K562 (cell line): ENCODE data around the gene C6orf47. TPM values are rescaled to one million over a fixed set of nuclear protein-coding genes. Genes with fewer than 3 reads are reported as not detected.

Experiments
- FOXJ2 ChIP-seq: fragments of 200-800 bp; sonication (Bioruptor generic); IDR thresholded peaks from 2 replicates; pipeline ENCODE4 v1.6.1; 2016; ENCODE audit warnings: missing genetic modification characterization, missing compliant biosample characterization
- MTA3 ChIP-seq: fragments of 450-650 bp; formaldehyde crosslinking; IDR thresholded peaks from 2 replicates; pipeline ENCODE4 v1.6.1; 2017; ENCODE audit warnings: mild to moderate bottlenecking, borderline replicate concordance
- POLR2G ChIP-seq: fragments of 200-400 bp; formaldehyde crosslinking; IDR thresholded peaks from 2 replicates; pipeline ENCODE4 v1.6.1; 2017; ENCODE audit warnings: low read depth, mild to moderate bottlenecking, antibody characterized with exemption, low read length, moderate library complexity
- RBM15 ChIP-seq: fragments of 200-400 bp; formaldehyde crosslinking; IDR thresholded peaks from 2 replicates; pipeline ENCODE4 v1.6.1; 2018; ENCODE audit warnings: mild to moderate bottlenecking, low read length, moderate library complexity; ENCODE audit not compliant: insufficient read depth
- RBM22 ChIP-seq: fragments of 200-400 bp; formaldehyde crosslinking; IDR thresholded peaks from 2 replicates; pipeline ENCODE4 v1.6.1; 2018; ENCODE audit warnings: low read length, low read depth; ENCODE audit not compliant: poor library complexity, severe bottlenecking
- TCF7L2 ChIP-seq: fragments of 150-350 bp; IDR thresholded peaks from 2 replicates; pipeline ENCODE4 v1.6.1; 2016; ENCODE audit warnings: low read depth, mild to moderate bottlenecking, low read length, moderate library complexity
- TCFL5 ChIP-seq: fragments of 250-450 bp; sonication (Bioruptor Pico); conservative IDR thresholded peaks from 2 replicates; pipeline ENCODE4 v1.6.1; 2021; ENCODE audit warnings: mild to moderate bottlenecking, moderate library complexity, matching md5 sums
- ZFPM2 ChIP-seq: fragments of 250-450 bp; sonication (Bioruptor Pico); IDR thresholded peaks from 2 replicates; pipeline ENCODE4 v1.5.1; 2022; ENCODE audit warnings: mild to moderate bottlenecking
- ZNF696 ChIP-seq: fragments of 250-450 bp; sonication (Bioruptor Pico); conservative IDR thresholded peaks from 2 replicates; pipeline ENCODE4 v1.4.0; 2020; ENCODE audit warnings: mild to moderate bottlenecking, moderate library complexity
- ZZZ3 ChIP-seq: fragments of 450-650 bp; IDR thresholded peaks from 2 replicates; pipeline ENCODE4 v1.6.1; 2016; ENCODE audit warnings: antibody characterized with exemption, mild to moderate bottlenecking, moderate library complexity
- polyA plus RNA-seq, 8 experiments: library from polyadenylated mRNA; depleted of rRNA in 4 of 8; stranded (reverse) in 5 of 8; unstranded in 3 of 8; fragments of >200 nt; fragmentation: Nextera tagmentation in 2 of 8; fragmentation: Illumina TruSeq in 1 of 8; extraction: Ambion mirVana in 2 of 8; extraction: Trizol in 1 of 8; gene quantifications; 2 replicates each; pipeline versions ENCODE4 v1.2.1 to v1.2.3, GENCODE V29; 2011 to 2014; ENCODE audit warnings: inconsistent platforms in 1 of 8, missing spikeins in 1 of 8
- total RNA-seq, 7 experiments: library from RNA; depleted of rRNA in 6 of 7; stranded (reverse); fragments of >200 nt in 6 of 7; fragmentation: Illumina TruSeq in 2 of 7; extraction: Trizol in 2 of 7; gene quantifications; 2 replicates each; pipeline versions ENCODE4 v1.2.1 to v1.2.3, GENCODE V29; 2011 to 2021; ENCODE audit warnings: low replicate concordance in 1 of 7
- TF ChIP-seq, protein P1 (sequence below): fragments of 450-650 bp; IDR thresholded peaks from 2 replicates; pipeline ENCODE4 v1.7.0; 2016; ENCODE audit warnings: borderline replicate concordance
- TF ChIP-seq, protein P2 (sequence below): sonication (generic); formaldehyde crosslinking; IDR thresholded peaks from 2 replicates; pipeline ENCODE4 v1.4.0; 2020; ENCODE audit warnings: mild to moderate bottlenecking, missing genetic modification reagents
- TF ChIP-seq, protein P3 (sequence below), 2 experiments: fragments of 450-650 bp; IDR thresholded peaks; 2 replicates each; pipeline ENCODE4 v1.6.1; 2016
- TF ChIP-seq, protein P4 (sequence below): fragments of 200-800 bp; sonication (Bioruptor generic); IDR thresholded peaks from 2 replicates; pipeline ENCODE4 v1.6.1; 2016; ENCODE audit warnings: missing genetic modification characterization, missing compliant biosample characterization

Gene C6orf47
- total and polyA plus RNA-seq, 9 of the 15 experiments (the other 6 are each of a cell fraction or from before 2014, with no cell fraction given): 0.14 to 43.8 (median 27.0) TPM

DNA sequence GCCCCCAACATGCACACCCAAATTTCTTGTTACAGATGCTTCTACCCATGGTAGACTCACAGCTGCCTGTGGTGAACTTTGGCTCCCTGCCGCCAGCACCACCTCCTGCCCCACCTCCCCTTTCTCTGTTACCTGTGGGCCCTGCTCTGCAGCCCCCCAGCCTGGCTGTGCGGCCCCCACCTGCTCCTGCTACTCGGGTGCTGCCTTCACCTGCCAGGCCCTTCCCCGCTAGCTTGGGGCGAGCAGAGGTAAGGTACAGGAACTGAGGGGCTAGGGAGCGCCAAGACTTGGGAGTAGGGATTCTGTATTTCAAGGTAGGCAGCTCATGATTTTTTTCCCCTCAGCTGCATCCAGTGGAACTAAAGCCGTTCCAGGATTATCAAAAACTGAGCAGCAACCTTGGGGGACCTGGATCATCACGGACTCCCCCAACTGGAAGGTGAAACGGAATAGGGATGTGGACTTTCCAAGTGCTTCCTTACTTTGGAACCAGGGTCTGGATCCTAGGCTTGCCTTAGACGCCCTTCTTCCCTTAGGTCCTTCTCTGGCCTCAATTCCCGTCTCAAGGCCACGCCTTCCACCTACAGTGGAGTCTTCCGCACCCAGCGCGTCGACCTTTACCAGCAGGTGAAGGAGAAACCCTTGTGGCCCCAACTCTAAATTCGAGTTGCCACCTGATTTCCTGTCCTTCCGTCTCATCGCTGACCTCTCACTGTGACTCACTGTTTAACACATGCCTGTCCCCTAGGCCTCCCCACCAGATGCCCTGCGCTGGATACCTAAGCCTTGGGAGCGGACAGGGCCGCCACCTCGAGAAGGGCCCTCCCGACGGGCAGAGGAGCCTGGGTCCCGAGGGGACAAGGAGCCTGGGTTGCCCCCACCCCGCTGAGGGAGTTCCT lies 23.6 kb downstream of the C6orf47 start (continued):
- TF ChIP-seq, protein P1, sequence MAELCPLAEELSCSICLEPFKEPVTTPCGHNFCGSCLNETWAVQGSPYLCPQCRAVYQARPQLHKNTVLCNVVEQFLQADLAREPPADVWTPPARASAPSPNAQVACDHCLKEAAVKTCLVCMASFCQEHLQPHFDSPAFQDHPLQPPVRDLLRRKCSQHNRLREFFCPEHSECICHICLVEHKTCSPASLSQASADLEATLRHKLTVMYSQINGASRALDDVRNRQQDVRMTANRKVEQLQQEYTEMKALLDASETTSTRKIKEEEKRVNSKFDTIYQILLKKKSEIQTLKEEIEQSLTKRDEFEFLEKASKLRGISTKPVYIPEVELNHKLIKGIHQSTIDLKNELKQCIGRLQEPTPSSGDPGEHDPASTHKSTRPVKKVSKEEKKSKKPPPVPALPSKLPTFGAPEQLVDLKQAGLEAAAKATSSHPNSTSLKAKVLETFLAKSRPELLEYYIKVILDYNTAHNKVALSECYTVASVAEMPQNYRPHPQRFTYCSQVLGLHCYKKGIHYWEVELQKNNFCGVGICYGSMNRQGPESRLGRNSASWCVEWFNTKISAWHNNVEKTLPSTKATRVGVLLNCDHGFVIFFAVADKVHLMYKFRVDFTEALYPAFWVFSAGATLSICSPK: no peak
- TF ChIP-seq POLR2G (peak; percentile 56), ZFPM2 (CRISPR knock-in tag) (no peak), FOXJ2 (tag) (no peak), ZNF696 (CRISPR knock-in tag) (no peak), RBM15 (no peak), TCFL5 (no peak), MTA3 (no peak), ZZZ3 (no peak), TCF7L2 (no peak), RBM22 (peak; percentile 68)
- TF ChIP-seq, protein P2, sequence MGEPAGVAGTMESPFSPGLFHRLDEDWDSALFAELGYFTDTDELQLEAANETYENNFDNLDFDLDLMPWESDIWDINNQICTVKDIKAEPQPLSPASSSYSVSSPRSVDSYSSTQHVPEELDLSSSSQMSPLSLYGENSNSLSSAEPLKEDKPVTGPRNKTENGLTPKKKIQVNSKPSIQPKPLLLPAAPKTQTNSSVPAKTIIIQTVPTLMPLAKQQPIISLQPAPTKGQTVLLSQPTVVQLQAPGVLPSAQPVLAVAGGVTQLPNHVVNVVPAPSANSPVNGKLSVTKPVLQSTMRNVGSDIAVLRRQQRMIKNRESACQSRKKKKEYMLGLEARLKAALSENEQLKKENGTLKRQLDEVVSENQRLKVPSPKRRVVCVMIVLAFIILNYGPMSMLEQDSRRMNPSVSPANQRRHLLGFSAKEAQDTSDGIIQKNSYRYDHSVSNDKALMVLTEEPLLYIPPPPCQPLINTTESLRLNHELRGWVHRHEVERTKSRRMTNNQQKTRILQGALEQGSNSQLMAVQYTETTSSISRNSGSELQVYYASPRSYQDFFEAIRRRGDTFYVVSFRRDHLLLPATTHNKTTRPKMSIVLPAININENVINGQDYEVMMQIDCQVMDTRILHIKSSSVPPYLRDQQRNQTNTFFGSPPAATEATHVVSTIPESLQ (CRISPR knock-in tag): no peak
- TF ChIP-seq, protein P3, sequence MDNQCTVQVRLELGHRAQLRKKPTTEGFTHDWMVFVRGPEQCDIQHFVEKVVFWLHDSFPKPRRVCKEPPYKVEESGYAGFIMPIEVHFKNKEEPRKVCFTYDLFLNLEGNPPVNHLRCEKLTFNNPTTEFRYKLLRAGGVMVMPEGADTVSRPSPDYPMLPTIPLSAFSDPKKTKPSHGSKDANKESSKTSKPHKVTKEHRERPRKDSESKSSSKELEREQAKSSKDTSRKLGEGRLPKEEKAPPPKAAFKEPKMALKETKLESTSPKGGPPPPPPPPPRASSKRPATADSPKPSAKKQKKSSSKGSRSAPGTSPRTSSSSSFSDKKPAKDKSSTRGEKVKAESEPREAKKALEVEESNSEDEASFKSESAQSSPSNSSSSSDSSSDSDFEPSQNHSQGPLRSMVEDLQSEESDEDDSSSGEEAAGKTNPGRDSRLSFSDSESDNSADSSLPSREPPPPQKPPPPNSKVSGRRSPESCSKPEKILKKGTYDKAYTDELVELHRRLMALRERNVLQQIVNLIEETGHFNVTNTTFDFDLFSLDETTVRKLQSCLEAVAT (IDR thresholded peaks at IDR 0.05): 0 out of 4 replicates have a peak, but pooled peaks of 1 of the 2 experiments have one; percentile 14
- TF ChIP-seq, protein P4, sequence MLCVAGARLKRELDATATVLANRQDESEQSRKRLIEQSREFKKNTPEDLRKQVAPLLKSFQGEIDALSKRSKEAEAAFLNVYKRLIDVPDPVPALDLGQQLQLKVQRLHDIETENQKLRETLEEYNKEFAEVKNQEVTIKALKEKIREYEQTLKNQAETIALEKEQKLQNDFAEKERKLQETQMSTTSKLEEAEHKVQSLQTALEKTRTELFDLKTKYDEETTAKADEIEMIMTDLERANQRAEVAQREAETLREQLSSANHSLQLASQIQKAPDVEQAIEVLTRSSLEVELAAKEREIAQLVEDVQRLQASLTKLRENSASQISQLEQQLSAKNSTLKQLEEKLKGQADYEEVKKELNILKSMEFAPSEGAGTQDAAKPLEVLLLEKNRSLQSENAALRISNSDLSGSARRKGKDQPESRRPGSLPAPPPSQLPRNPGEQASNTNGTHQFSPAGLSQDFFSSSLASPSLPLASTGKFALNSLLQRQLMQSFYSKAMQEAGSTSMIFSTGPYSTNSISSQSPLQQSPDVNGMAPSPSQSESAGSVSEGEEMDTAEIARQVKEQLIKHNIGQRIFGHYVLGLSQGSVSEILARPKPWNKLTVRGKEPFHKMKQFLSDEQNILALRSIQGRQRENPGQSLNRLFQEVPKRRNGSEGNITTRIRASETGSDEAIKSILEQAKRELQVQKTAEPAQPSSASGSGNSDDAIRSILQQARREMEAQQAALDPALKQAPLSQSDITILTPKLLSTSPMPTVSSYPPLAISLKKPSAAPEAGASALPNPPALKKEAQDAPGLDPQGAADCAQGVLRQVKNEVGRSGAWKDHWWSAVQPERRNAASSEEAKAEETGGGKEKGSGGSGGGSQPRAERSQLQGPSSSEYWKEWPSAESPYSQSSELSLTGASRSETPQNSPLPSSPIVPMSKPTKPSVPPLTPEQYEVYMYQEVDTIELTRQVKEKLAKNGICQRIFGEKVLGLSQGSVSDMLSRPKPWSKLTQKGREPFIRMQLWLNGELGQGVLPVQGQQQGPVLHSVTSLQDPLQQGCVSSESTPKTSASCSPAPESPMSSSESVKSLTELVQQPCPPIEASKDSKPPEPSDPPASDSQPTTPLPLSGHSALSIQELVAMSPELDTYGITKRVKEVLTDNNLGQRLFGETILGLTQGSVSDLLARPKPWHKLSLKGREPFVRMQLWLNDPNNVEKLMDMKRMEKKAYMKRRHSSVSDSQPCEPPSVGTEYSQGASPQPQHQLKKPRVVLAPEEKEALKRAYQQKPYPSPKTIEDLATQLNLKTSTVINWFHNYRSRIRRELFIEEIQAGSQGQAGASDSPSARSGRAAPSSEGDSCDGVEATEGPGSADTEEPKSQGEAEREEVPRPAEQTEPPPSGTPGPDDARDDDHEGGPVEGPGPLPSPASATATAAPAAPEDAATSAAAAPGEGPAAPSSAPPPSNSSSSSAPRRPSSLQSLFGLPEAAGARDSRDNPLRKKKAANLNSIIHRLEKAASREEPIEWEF: no peak
